GM20000 (cell line): Measurements from ENCODE around the gene DMGDH.

Source experiments
- DNase-seq: peaks from one replicate; pipeline ENCODE4 v3.0.0; 2012; ENCODE audit warnings: low spot score
- CTCF ChIP-seq: IDR thresholded peaks from 2 replicates; pipeline ENCODE4 v1.5.1; 2012; ENCODE audit warnings: mild to moderate bottlenecking, control low read depth; ENCODE audit errors: extremely low read depth, missing control alignments

DMGDH gene

GRCh38 chr5:79030663-79031484, 38.6 kb downstream of the DMGDH start:
- TF ChIP-seq CTCF = no peak
- DNase-seq = no peak

GRCh38 chr5:79025054-79025472, 44.4 kb downstream of the DMGDH start:
- TF ChIP-seq CTCF = peak; percentile 83
- DNase-seq = peak; percentile 46

DNA sequence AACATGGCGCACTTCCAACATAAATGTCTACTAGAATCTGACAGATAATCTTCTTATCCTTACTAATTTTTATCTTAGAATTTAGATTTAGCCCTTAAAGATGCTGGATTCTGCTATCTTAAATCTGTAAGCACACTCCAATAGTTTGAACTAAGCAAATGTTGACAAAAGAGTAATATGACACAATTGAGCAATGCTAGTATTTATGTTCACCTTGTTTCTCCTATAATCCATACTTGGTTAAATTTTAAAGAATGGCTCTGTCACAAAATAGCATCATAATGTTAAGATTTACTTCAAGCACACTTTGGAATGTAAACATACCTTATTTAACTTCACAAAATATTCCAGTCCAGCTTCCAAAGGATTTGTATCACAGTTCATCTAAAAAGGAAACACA, 45.5 kb downstream of the DMGDH start:
- no peak for TF ChIP-seq CTCF
- no peak for DNase-seq

GRCh38 chr5:79023348-79023747, 46.1 kb downstream of the DMGDH start:
- no peak for TF ChIP-seq CTCF

DNA sequence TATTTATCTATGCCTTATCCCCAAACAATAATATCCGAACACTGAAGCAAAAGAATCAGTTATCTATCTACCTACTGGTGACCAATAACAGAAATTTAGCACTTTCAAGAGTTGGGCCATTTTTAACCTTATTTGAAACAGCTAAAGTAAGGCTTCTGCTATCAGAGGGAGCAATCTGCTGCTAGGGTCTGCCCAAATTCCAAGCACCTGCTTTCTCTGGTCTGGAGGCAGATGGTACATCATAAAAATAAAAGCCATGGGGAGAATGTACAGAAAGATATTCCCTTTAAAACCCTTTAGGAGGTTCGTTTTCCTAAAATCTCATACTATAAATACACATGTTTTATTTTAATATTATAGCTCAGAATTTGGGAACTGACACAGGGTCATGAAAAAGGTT, 46.7 kb downstream of the DMGDH start:
- DNase-seq = no peak
- no peak for TF ChIP-seq CTCF

More at GRCh38 chr5:79023348-79023747, 46.1 kb downstream of the DMGDH start:
- DNase-seq = no peak

- no peak for DNase-seq
- no peak for TF ChIP-seq CTCF
These were observed 47.7 kb downstream of the DMGDH start for GRCh38 chr5:79021753-79022152.

GRCh38 chr5:79020861-79021561, 48.5 kb downstream of the DMGDH start:
- TF ChIP-seq CTCF = peak; percentile 66
- peak; percentile 52 for DNase-seq
